H1 (cell line): ENCODE results near the gene SLC26A9. TPM values are rescaled to one million over a fixed set of nuclear protein-coding genes. Genes with fewer than 3 reads are reported as not detected.

Experiments
- CTCF ChIA-PET: fragments of 300-600 bp; sonication (Branson Sonifier 250); formaldehyde crosslinking; loops from one replicate; lab custom pipeline; 2021; ENCODE audit not compliant: partially characterized antibody; lab: Charles Lee
- POLR2A ChIA-PET: fragments of 300-600 bp; sonication (Branson Sonifier 250); formaldehyde crosslinking; loops from one replicate; lab custom pipeline; 2021; ENCODE audit warnings: inconsistent platforms; ENCODE audit not compliant: partially characterized antibody; lab: Charles Lee
- DNase-seq, 2 experiments: peaks; one replicate each; pipeline versions ENCODE4 v3.0.0 to v3.0.0-alpha.2; 2010 to 2022; ENCODE audit warnings: low spot score in 2 of 2, low read depth in 1 of 2, mixed read lengths in 1 of 2
- FAIRE-seq: peaks from 2 replicates; lab custom pipeline; 2011; peaks lifted over from hg19 to GRCh38; lab: Jason Lieb, UNC
- H2AFZ ChIP-seq: 2 replicates; pipeline ENCODE4 v1.8.1; 2012; ENCODE audit warnings: low read length, inconsistent platforms
- H2AK5ac ChIP-seq: 2 replicates; pipeline ENCODE4 v1.6.1; 2013; ENCODE audit warnings: low read depth, low read length
- H2BK120ac ChIP-seq: replicated peaks from 2 replicates; pipeline ENCODE3; 2013; ENCODE audit warnings: low read depth, low read length, inconsistent platforms
- H2BK12ac ChIP-seq: 2 replicates; pipeline ENCODE4 v1.6.1; 2013; ENCODE audit warnings: low read depth, low read length
- H2BK15ac ChIP-seq: 2 replicates; pipeline ENCODE4 v1.6.1; 2013; ENCODE audit warnings: low read length
- H2BK20ac ChIP-seq: 2 replicates; pipeline ENCODE4 v1.6.1; 2013; ENCODE audit warnings: low read length
- H2BK5ac ChIP-seq: 2 replicates; pipeline ENCODE4 v1.6.1; 2013; ENCODE audit warnings: low read depth, low read length
- H3K14ac ChIP-seq: 2 replicates; pipeline ENCODE4 v1.6.1; 2013; ENCODE audit warnings: inconsistent platforms; ENCODE audit not compliant: insufficient read length
- H3K18ac ChIP-seq: 2 replicates; pipeline ENCODE4 v1.6.1; 2013; ENCODE audit warnings: low read length; ENCODE audit errors: extremely low read depth
- H3K23ac ChIP-seq: 2 replicates; pipeline ENCODE4 v1.6.1; 2013; ENCODE audit warnings: inconsistent platforms; ENCODE audit not compliant: insufficient read length
- H3K23me2 ChIP-seq: 2 replicates; pipeline ENCODE4 v1.6.1; 2013; ENCODE audit warnings: low read depth, low read length
- H3K27ac ChIP-seq: 2 replicates; pipeline ENCODE4 v1.6.1; 2011; ENCODE audit warnings: low read depth, low read length, inconsistent platforms
- H3K27me3 ChIP-seq, 4 experiments: replicated peaks in 1 of 4; 1 replicate in 1 of 4; 2 replicates in 3 of 4; pipeline versions ENCODE4 v1.6.1 to v1.8.1; 2011 to 2013; ENCODE audit warnings: low read length in 3 of 4, mild to moderate bottlenecking in 3 of 4, inconsistent platforms in 2 of 4, mixed read lengths in 2 of 4, moderate library complexity in 1 of 4; ENCODE audit not compliant: control insufficient read depth in 3 of 4, insufficient read depth in 3 of 4; ENCODE audit errors: extremely low read depth in 1 of 4
- H3K36me3 ChIP-seq, 4 experiments: 2 replicates each; pipeline versions ENCODE4 v1.6.1 to v1.8.1; 2011 to 2013; ENCODE audit warnings: mild to moderate bottlenecking in 4 of 4, low read length in 3 of 4, moderate library complexity in 2 of 4, control low read depth in 1 of 4, inconsistent platforms in 1 of 4; ENCODE audit not compliant: insufficient read depth in 4 of 4, control insufficient read depth in 2 of 4
- H3K4ac ChIP-seq: replicated peaks from 2 replicates; pipeline ENCODE3; 2013; ENCODE audit warnings: low read length, low read depth, mixed read lengths, inconsistent platforms; ENCODE audit not compliant: insufficient read length
- H3K4me1 ChIP-seq, 4 experiments: replicated peaks in 1 of 4; 1 replicate in 1 of 4; 2 replicates in 3 of 4; pipeline versions ENCODE4 v1.6.1 to v1.8.1; 2011 to 2013; ENCODE audit warnings: low read length in 3 of 4, inconsistent platforms in 2 of 4, mixed read lengths in 1 of 4; ENCODE audit not compliant: insufficient read depth in 4 of 4, control insufficient read depth in 3 of 4
- H3K4me2 ChIP-seq, 2 experiments: 2 replicates each; pipeline versions ENCODE4 v1.6.1 to v1.8.1; 2011 to 2013; ENCODE audit warnings: low read depth in 2 of 2, low read length in 2 of 2, control low read depth in 1 of 2, inconsistent platforms in 1 of 2, mild to moderate bottlenecking in 1 of 2; ENCODE audit not compliant: insufficient read depth in 1 of 2
- H3K4me3 ChIP-seq, 4 experiments: fragments of 200-600, 300-600 bp in 1 of 4; sonication (generic), shearing (Covaris generic), sonication (Bioruptor Twin) in 1 of 4; 2 replicates each; pipeline versions ENCODE4 v1.5.1 to v1.8.1; 2011 to 2016; ENCODE audit warnings: low read length in 4 of 4, low read depth in 3 of 4, control low read depth in 2 of 4, inconsistent platforms in 2 of 4, mild to moderate bottlenecking in 2 of 4, mixed read lengths in 1 of 4, moderate library complexity in 1 of 4; ENCODE audit not compliant: insufficient read depth in 2 of 4; ENCODE audit errors: extremely low read depth in 1 of 4
- H3K56ac ChIP-seq: replicated peaks from 2 replicates; pipeline ENCODE3; 2013; ENCODE audit warnings: low read depth, mild to moderate bottlenecking, mixed read lengths, low read length, inconsistent platforms; ENCODE audit not compliant: insufficient read length
- H3K79me1 ChIP-seq: 2 replicates; pipeline ENCODE4 v1.6.1; 2013; ENCODE audit warnings: low read depth, low read length, control low read depth
- H3K79me2 ChIP-seq, 2 experiments: 2 replicates each; pipeline versions ENCODE4 v1.6.1 to v1.8.1; 2012 to 2013; ENCODE audit warnings: low read length in 2 of 2, mild to moderate bottlenecking in 2 of 2, inconsistent platforms in 1 of 2; ENCODE audit not compliant: insufficient read depth in 2 of 2, control insufficient read depth in 1 of 2
- H3K9ac ChIP-seq, 4 experiments: replicated peaks in 1 of 4; 1 replicate in 1 of 4; 2 replicates in 3 of 4; pipeline versions ENCODE4 v1.6.1 to v1.8.1; 2011 to 2013; ENCODE audit warnings: low read depth in 3 of 4, low read length in 3 of 4, control low read depth in 2 of 4, mild to moderate bottlenecking in 2 of 4, moderate library complexity in 2 of 4, inconsistent platforms in 1 of 4; ENCODE audit errors: extremely low read depth in 1 of 4
- H3K9me3 ChIP-seq, 2 experiments: 2 replicates each; pipeline versions ENCODE4 v1.6.1 to v1.8.1; 2012 to 2013; ENCODE audit warnings: mild to moderate bottlenecking in 2 of 2, moderate library complexity in 2 of 2, control low read depth in 1 of 2, inconsistent platforms in 1 of 2, low read depth in 1 of 2, low read length in 1 of 2, mixed read lengths in 1 of 2; ENCODE audit not compliant: insufficient read depth in 2 of 2
- H4K20me1 ChIP-seq, 2 experiments: replicated peaks in 1 of 2; 2 replicates each; pipeline versions ENCODE3 to v1.8.1; 2011 to 2013; ENCODE audit warnings: inconsistent platforms in 2 of 2, low read length in 2 of 2, mild to moderate bottlenecking in 1 of 2; ENCODE audit not compliant: insufficient read depth in 2 of 2, control insufficient read depth in 1 of 2
- H4K5ac ChIP-seq: 2 replicates; pipeline ENCODE4 v1.6.1; 2013; ENCODE audit warnings: low read length, low read depth, mixed read lengths, inconsistent platforms; ENCODE audit not compliant: insufficient read length
- H4K8ac ChIP-seq: 2 replicates; pipeline ENCODE4 v1.8.0; 2013; ENCODE audit warnings: mild to moderate bottlenecking, moderate library complexity, low read length, inconsistent platforms; ENCODE audit not compliant: insufficient read depth; ENCODE audit errors: extremely low read depth
- H4K91ac ChIP-seq: replicated peaks from 2 replicates; pipeline ENCODE3; 2013; ENCODE audit warnings: low read length, mixed read lengths, inconsistent platforms; ENCODE audit not compliant: insufficient read length
- ASH2L ChIP-seq: fragments of 200-600, 300-600 bp; sonication (generic); IDR thresholded peaks from one replicate; pipeline ENCODE4 v1.7.1; 2017; ENCODE audit warnings: low read length
- BCL11A ChIP-seq, 2 experiments: IDR thresholded peaks; one replicate each; pipeline ENCODE4 v1.6.1; 2011; ENCODE audit warnings: low read depth in 2 of 2, low read length in 2 of 2, mild to moderate bottlenecking in 2 of 2
- CHD2 ChIP-seq: IDR thresholded peaks from 2 replicates; pipeline ENCODE4 v1.6.1; 2012; ENCODE audit warnings: low read length, improper control_type of control experiment
- EGR1 ChIP-seq: IDR thresholded peaks from 2 replicates; pipeline ENCODE4 v1.6.1; 2011; ENCODE audit warnings: low read depth, low read length, borderline replicate concordance
- JUN ChIP-seq: IDR thresholded peaks from 2 replicates; pipeline ENCODE4 v1.6.1; 2011; ENCODE audit warnings: low read depth, mild to moderate bottlenecking, improper control_type of control experiment, low read length
- KDM5A ChIP-seq: fragments of 200-600 bp; IDR thresholded peaks from 2 replicates; pipeline ENCODE4 v1.7.1; 2012; ENCODE audit warnings: mild to moderate bottlenecking, low read length, inconsistent platforms, mixed read lengths
- NANOG ChIP-seq: IDR thresholded peaks from 2 replicates; pipeline ENCODE4 v1.6.1; 2011; ENCODE audit warnings: low read length, low read depth, mild to moderate bottlenecking, inconsistent platforms; ENCODE audit not compliant: insufficient read depth, poor library complexity, severe bottlenecking
- POLR2AphosphoS5 ChIP-seq: IDR thresholded peaks from 2 replicates; pipeline ENCODE4 v1.6.1; 2011; ENCODE audit warnings: low read depth, low read length
- SIRT6 ChIP-seq: IDR thresholded peaks from one replicate; pipeline ENCODE4 v1.7.1; 2012; ENCODE audit warnings: low read length, inconsistent platforms
- SIX5 ChIP-seq: IDR thresholded peaks from 2 replicates; pipeline ENCODE4 v1.6.1; 2011; ENCODE audit warnings: mild to moderate bottlenecking, low read depth, low read length
- SP2 ChIP-seq: IDR thresholded peaks from 2 replicates; pipeline ENCODE4 v1.6.1; 2012; ENCODE audit warnings: mild to moderate bottlenecking, low read length, inconsistent platforms
- SUZ12 ChIP-seq: fragments of 200-600 bp; sonication (generic); IDR thresholded peaks from 2 replicates; pipeline ENCODE4 v1.6.1; 2012; ENCODE audit warnings: mild to moderate bottlenecking, inconsistent platforms, low read length, moderate library complexity, mixed read lengths
- TAF1 ChIP-seq: IDR thresholded peaks from 2 replicates; pipeline ENCODE4 v1.6.1; 2011; ENCODE audit warnings: mild to moderate bottlenecking, low read depth, low read length
- TAF7 ChIP-seq: optimal IDR thresholded peaks from 2 replicates; pipeline ENCODE3; 2011; ENCODE audit warnings: low read depth, mild to moderate bottlenecking, inconsistent platforms, low read length, moderate library complexity, borderline replicate concordance
- TBP ChIP-seq: IDR thresholded peaks from 2 replicates; pipeline ENCODE4 v1.6.1; 2011; ENCODE audit warnings: low read depth, low read length, improper control_type of control experiment
- TEAD4 ChIP-seq: IDR thresholded peaks from 2 replicates; pipeline ENCODE4 v1.6.1; 2012; ENCODE audit warnings: low read depth, low read length, inconsistent platforms, mixed read lengths
- WGBS, 2 experiments: shearing (Covaris generic) in 1 of 2; methylation state at CpG; one replicate each; pipeline versions ENCODE4 v1.1.6 to v1.1.7; 2013 to 2015; ENCODE audit warnings: low lambda C conversion rate in 2 of 2, mixed read lengths in 2 of 2, inconsistent platforms in 1 of 2, low coverage in 1 of 2, missing lambda C conversion rate in 1 of 2; ENCODE audit not compliant: insufficient replicate concordance in 2 of 2, insufficient coverage in 1 of 2, insufficient read length in 1 of 2; ENCODE audit errors: extremely low coverage in 1 of 2, missing lambda C conversion rate in 1 of 2; 5-methylcytosine and 5-hydroxymethylcytosine counted together
- polyA plus RNA-seq, 7 experiments: library from polyadenylated mRNA; depleted of rRNA in 3 of 7; stranded (reverse) in 5 of 7; unstranded in 2 of 7; fragments of >200 nt in 5 of 7; fragments of 200-250 nt in 2 of 7; gene quantifications; 1 replicate in 5 of 7; 2 replicates in 1 of 7; 4 replicates in 1 of 7; pipeline versions ENCODE4 v1.2.1 to v1.2.3, GENCODE V29; 2011 to 2013; ENCODE audit warnings: missing spikeins in 2 of 7, mixed read lengths in 2 of 7
- total RNA-seq: library from RNA; stranded (reverse); fragmentation: NEBNext Ultra II Directional; extraction: Animal tissue kit (Norgen Biotek cat#: 25700); gene quantifications from 2 replicates; pipeline ENCODE4 v1.2.1, GENCODE V29; 2021

Gene SLC26A9
- total and polyA plus RNA-seq, 2 of the 8 experiments (the other 6 are each of a cell fraction or from before 2014, with no cell fraction given), result not detected

- H2BK20ac ChIP-seq, result no peak overlapping the region
- H2BK12ac ChIP-seq, result no peak overlapping the region
- H4K91ac ChIP-seq, result no peak overlapping the region
- H3K27me3 ChIP-seq, result peaks cover 0 to 2% (median 0%) of the 10 kb centered on the region in 4 experiments; a peak in 2 of 7 replicates
- no peak overlapping the region for H3K27ac ChIP-seq
- ChIA-PET CTCF (interaction anchor here (1.0 to 11.0 kb wide), 5 partner anchors 8 to 360 kb away, joined by 3 to 110 read pairs (median 35); partner anchors contain the start of gene SLC26A9), POLR2A (no interaction called here)
- no peak overlapping the region for H2AFZ ChIP-seq
- no peak overlapping the region for H3K4me2 ChIP-seq
- H3K56ac ChIP-seq, result no peak overlapping the region
- no peaks in the 10 kb centered on the region for H3K79me2 ChIP-seq
- H2AK5ac ChIP-seq, result no peak overlapping the region
- WGBS, 2 experiments, result 96% methylated on average over 3 of the region's 3 CpGs; no CpG with 5 or more reads in 1 of the 2 experiments
- H3K9ac ChIP-seq, result no peak overlapping the region
- peaks cover 0 to 6% (median 4%) of the 10 kb centered on the region in 4 experiments; a peak in 5 of 7 replicates for H3K4me1 ChIP-seq
- H3K79me1 ChIP-seq, result no peaks in the 10 kb centered on the region
- TF ChIP-seq POLR2AphosphoS5, result no peak
- TF ChIP-seq SIRT6, result no peak
- no peak for TF ChIP-seq SP2
- no peak for TF ChIP-seq TEAD4
- TF ChIP-seq TAF1, result no peak
- TF ChIP-seq TBP, result no peak
- TF ChIP-seq KDM5A, result no peak
- TF ChIP-seq SUZ12, result no peak
- TF ChIP-seq ASH2L, result no peak
- no peak for TF ChIP-seq JUN
- TF ChIP-seq NANOG, result no peak
- no peak for TF ChIP-seq EGR1
- TF ChIP-seq TAF7, result no peak
- no peak for TF ChIP-seq CHD2
- TF ChIP-seq BCL11A (IDR thresholded peaks at IDR 0.05; ENCODE audit: low read depth in 2 of 2, low read length in 2 of 2), result no peak
- TF ChIP-seq SIX5, result no peak
- no peaks in the 10 kb centered on the region for H3K36me3 ChIP-seq
- DNase-seq, result no peak
- H3K18ac ChIP-seq, result no peak overlapping the region
- H4K8ac ChIP-seq, result no peak overlapping the region
- H4K5ac ChIP-seq, result no peak overlapping the region
- no peak overlapping the region for H3K4ac ChIP-seq
- H3K23me2 ChIP-seq, result no peaks in the 10 kb centered on the region
- H3K14ac ChIP-seq, result no peak overlapping the region
- no peak overlapping the region for H3K23ac ChIP-seq
- no peaks in the 10 kb centered on the region for H3K9me3 ChIP-seq
- H3K4me3 ChIP-seq, result no peak overlapping the region
- H2BK15ac ChIP-seq, result no peak overlapping the region
- no peaks in the 10 kb centered on the region for H4K20me1 ChIP-seq
- no peak overlapping the region for H2BK5ac ChIP-seq
- H2BK120ac ChIP-seq, result no peak overlapping the region
- FAIRE-seq, result no peak
These were observed 5.6 kb upstream of the SLC26A9 start for GRCh38 chr1:205948886-205949285.
